ENCODE measurements around the gene ZNF304.

- no peak for TF ChIP-seq CTCF (IDR thresholded peaks at IDR 0.05; ENCODE audit: insufficient read depth, low read depth, low read length)
- no peak for TF ChIP-seq EZH2 (IDR thresholded peaks at IDR 0.05; ENCODE audit: insufficient read depth, low read length)
Measured at GRCh38 chr19:57342582-57342981, 8.5 kb upstream of the ZNF304 start.

All from astrocyte (in vitro differentiated cells and primary cell).